H1 (cell line): ENCODE data around the gene OTOF. TPM values are rescaled to one million over a fixed set of nuclear protein-coding genes. Genes with fewer than 3 reads are reported as not detected.

Experiments used
- CTCF ChIA-PET: fragments of 300-600 bp; sonication (Branson Sonifier 250); formaldehyde crosslinking; loops from one replicate; lab custom pipeline; 2021; ENCODE audit not compliant: partially characterized antibody; lab: Charles Lee
- POLR2A ChIA-PET: fragments of 300-600 bp; sonication (Branson Sonifier 250); formaldehyde crosslinking; loops from one replicate; lab custom pipeline; 2021; ENCODE audit warnings: inconsistent platforms; ENCODE audit not compliant: partially characterized antibody; lab: Charles Lee
- DNase-seq, 2 experiments: peaks; one replicate each; pipeline versions ENCODE4 v3.0.0 to v3.0.0-alpha.2; 2010 to 2022; ENCODE audit warnings: low spot score in 2 of 2, low read depth in 1 of 2, mixed read lengths in 1 of 2
- FAIRE-seq: peaks from 2 replicates; lab custom pipeline; 2011; peaks lifted over from hg19 to GRCh38; lab: Jason Lieb, UNC
- H2AFZ ChIP-seq: 2 replicates; pipeline ENCODE4 v1.8.1; 2012; ENCODE audit warnings: low read length, inconsistent platforms
- H2AK5ac ChIP-seq: 2 replicates; pipeline ENCODE4 v1.6.1; 2013; ENCODE audit warnings: low read depth, low read length
- H2BK120ac ChIP-seq: replicated peaks from 2 replicates; pipeline ENCODE3; 2013; ENCODE audit warnings: low read depth, low read length, inconsistent platforms
- H2BK12ac ChIP-seq: 2 replicates; pipeline ENCODE4 v1.6.1; 2013; ENCODE audit warnings: low read depth, low read length
- H2BK15ac ChIP-seq: 2 replicates; pipeline ENCODE4 v1.6.1; 2013; ENCODE audit warnings: low read length
- H2BK20ac ChIP-seq: 2 replicates; pipeline ENCODE4 v1.6.1; 2013; ENCODE audit warnings: low read length
- H2BK5ac ChIP-seq: 2 replicates; pipeline ENCODE4 v1.6.1; 2013; ENCODE audit warnings: low read depth, low read length
- H3K14ac ChIP-seq: 2 replicates; pipeline ENCODE4 v1.6.1; 2013; ENCODE audit warnings: inconsistent platforms; ENCODE audit not compliant: insufficient read length
- H3K18ac ChIP-seq: 2 replicates; pipeline ENCODE4 v1.6.1; 2013; ENCODE audit warnings: low read length; ENCODE audit errors: extremely low read depth
- H3K23ac ChIP-seq: 2 replicates; pipeline ENCODE4 v1.6.1; 2013; ENCODE audit warnings: inconsistent platforms; ENCODE audit not compliant: insufficient read length
- H3K23me2 ChIP-seq: 2 replicates; pipeline ENCODE4 v1.6.1; 2013; ENCODE audit warnings: low read depth, low read length
- H3K27ac ChIP-seq: 2 replicates; pipeline ENCODE4 v1.6.1; 2011; ENCODE audit warnings: low read depth, low read length, inconsistent platforms
- H3K27me3 ChIP-seq, 4 experiments: replicated peaks in 1 of 4; 1 replicate in 1 of 4; 2 replicates in 3 of 4; pipeline versions ENCODE4 v1.6.1 to v1.8.1; 2011 to 2013; ENCODE audit warnings: low read length in 3 of 4, mild to moderate bottlenecking in 3 of 4, inconsistent platforms in 2 of 4, mixed read lengths in 2 of 4, moderate library complexity in 1 of 4; ENCODE audit not compliant: control insufficient read depth in 3 of 4, insufficient read depth in 3 of 4; ENCODE audit errors: extremely low read depth in 1 of 4
- H3K36me3 ChIP-seq, 4 experiments: 2 replicates each; pipeline versions ENCODE4 v1.6.1 to v1.8.1; 2011 to 2013; ENCODE audit warnings: mild to moderate bottlenecking in 4 of 4, low read length in 3 of 4, moderate library complexity in 2 of 4, control low read depth in 1 of 4, inconsistent platforms in 1 of 4; ENCODE audit not compliant: insufficient read depth in 4 of 4, control insufficient read depth in 2 of 4
- H3K4ac ChIP-seq: replicated peaks from 2 replicates; pipeline ENCODE3; 2013; ENCODE audit warnings: low read length, low read depth, mixed read lengths, inconsistent platforms; ENCODE audit not compliant: insufficient read length
- H3K4me1 ChIP-seq, 4 experiments: replicated peaks in 1 of 4; 1 replicate in 1 of 4; 2 replicates in 3 of 4; pipeline versions ENCODE4 v1.6.1 to v1.8.1; 2011 to 2013; ENCODE audit warnings: low read length in 3 of 4, inconsistent platforms in 2 of 4, mixed read lengths in 1 of 4; ENCODE audit not compliant: insufficient read depth in 4 of 4, control insufficient read depth in 3 of 4
- H3K4me2 ChIP-seq, 2 experiments: 2 replicates each; pipeline versions ENCODE4 v1.6.1 to v1.8.1; 2011 to 2013; ENCODE audit warnings: low read depth in 2 of 2, low read length in 2 of 2, control low read depth in 1 of 2, inconsistent platforms in 1 of 2, mild to moderate bottlenecking in 1 of 2; ENCODE audit not compliant: insufficient read depth in 1 of 2
- H3K4me3 ChIP-seq, 4 experiments: fragments of 200-600, 300-600 bp in 1 of 4; sonication (generic), shearing (Covaris generic), sonication (Bioruptor Twin) in 1 of 4; 2 replicates each; pipeline versions ENCODE4 v1.5.1 to v1.8.1; 2011 to 2016; ENCODE audit warnings: low read length in 4 of 4, low read depth in 3 of 4, control low read depth in 2 of 4, inconsistent platforms in 2 of 4, mild to moderate bottlenecking in 2 of 4, mixed read lengths in 1 of 4, moderate library complexity in 1 of 4; ENCODE audit not compliant: insufficient read depth in 2 of 4; ENCODE audit errors: extremely low read depth in 1 of 4
- H3K56ac ChIP-seq: replicated peaks from 2 replicates; pipeline ENCODE3; 2013; ENCODE audit warnings: low read depth, mild to moderate bottlenecking, mixed read lengths, low read length, inconsistent platforms; ENCODE audit not compliant: insufficient read length
- H3K79me1 ChIP-seq: 2 replicates; pipeline ENCODE4 v1.6.1; 2013; ENCODE audit warnings: low read depth, low read length, control low read depth
- H3K79me2 ChIP-seq, 2 experiments: 2 replicates each; pipeline versions ENCODE4 v1.6.1 to v1.8.1; 2012 to 2013; ENCODE audit warnings: low read length in 2 of 2, mild to moderate bottlenecking in 2 of 2, inconsistent platforms in 1 of 2; ENCODE audit not compliant: insufficient read depth in 2 of 2, control insufficient read depth in 1 of 2
- H3K9ac ChIP-seq, 4 experiments: replicated peaks in 1 of 4; 1 replicate in 1 of 4; 2 replicates in 3 of 4; pipeline versions ENCODE4 v1.6.1 to v1.8.1; 2011 to 2013; ENCODE audit warnings: low read depth in 3 of 4, low read length in 3 of 4, control low read depth in 2 of 4, mild to moderate bottlenecking in 2 of 4, moderate library complexity in 2 of 4, inconsistent platforms in 1 of 4; ENCODE audit errors: extremely low read depth in 1 of 4
- H3K9me3 ChIP-seq, 2 experiments: 2 replicates each; pipeline versions ENCODE4 v1.6.1 to v1.8.1; 2012 to 2013; ENCODE audit warnings: mild to moderate bottlenecking in 2 of 2, moderate library complexity in 2 of 2, control low read depth in 1 of 2, inconsistent platforms in 1 of 2, low read depth in 1 of 2, low read length in 1 of 2, mixed read lengths in 1 of 2; ENCODE audit not compliant: insufficient read depth in 2 of 2
- H4K20me1 ChIP-seq, 2 experiments: replicated peaks in 1 of 2; 2 replicates each; pipeline versions ENCODE3 to v1.8.1; 2011 to 2013; ENCODE audit warnings: inconsistent platforms in 2 of 2, low read length in 2 of 2, mild to moderate bottlenecking in 1 of 2; ENCODE audit not compliant: insufficient read depth in 2 of 2, control insufficient read depth in 1 of 2
- H4K5ac ChIP-seq: 2 replicates; pipeline ENCODE4 v1.6.1; 2013; ENCODE audit warnings: low read length, low read depth, mixed read lengths, inconsistent platforms; ENCODE audit not compliant: insufficient read length
- H4K8ac ChIP-seq: 2 replicates; pipeline ENCODE4 v1.8.0; 2013; ENCODE audit warnings: mild to moderate bottlenecking, moderate library complexity, low read length, inconsistent platforms; ENCODE audit not compliant: insufficient read depth; ENCODE audit errors: extremely low read depth
- H4K91ac ChIP-seq: replicated peaks from 2 replicates; pipeline ENCODE3; 2013; ENCODE audit warnings: low read length, mixed read lengths, inconsistent platforms; ENCODE audit not compliant: insufficient read length
- RNF2 ChIP-seq: fragments of 200-900, 300-1000 bp; sonication (generic); IDR thresholded peaks from 2 replicates; pipeline ENCODE4 v1.7.1; 2016; ENCODE audit warnings: borderline replicate concordance, low read depth, mild to moderate bottlenecking, antibody characterized with exemption, low read length; ENCODE audit not compliant: poor library complexity, severe bottlenecking; ENCODE audit errors: missing control alignments
- SIX5 ChIP-seq: IDR thresholded peaks from 2 replicates; pipeline ENCODE4 v1.6.1; 2011; ENCODE audit warnings: mild to moderate bottlenecking, low read depth, low read length
- SP2 ChIP-seq: IDR thresholded peaks from 2 replicates; pipeline ENCODE4 v1.6.1; 2012; ENCODE audit warnings: mild to moderate bottlenecking, low read length, inconsistent platforms
- WGBS, 2 experiments: shearing (Covaris generic) in 1 of 2; methylation state at CpG; one replicate each; pipeline versions ENCODE4 v1.1.6 to v1.1.7; 2013 to 2015; ENCODE audit warnings: low lambda C conversion rate in 2 of 2, mixed read lengths in 2 of 2, inconsistent platforms in 1 of 2, low coverage in 1 of 2, missing lambda C conversion rate in 1 of 2; ENCODE audit not compliant: insufficient replicate concordance in 2 of 2, insufficient coverage in 1 of 2, insufficient read length in 1 of 2; ENCODE audit errors: extremely low coverage in 1 of 2, missing lambda C conversion rate in 1 of 2; 5-methylcytosine and 5-hydroxymethylcytosine counted together
- polyA plus RNA-seq, 7 experiments: library from polyadenylated mRNA; depleted of rRNA in 3 of 7; stranded (reverse) in 5 of 7; unstranded in 2 of 7; fragments of >200 nt in 5 of 7; fragments of 200-250 nt in 2 of 7; gene quantifications; 1 replicate in 5 of 7; 2 replicates in 1 of 7; 4 replicates in 1 of 7; pipeline versions ENCODE4 v1.2.1 to v1.2.3, GENCODE V29; 2011 to 2013; ENCODE audit warnings: missing spikeins in 2 of 7, mixed read lengths in 2 of 7
- total RNA-seq: library from RNA; stranded (reverse); fragmentation: NEBNext Ultra II Directional; extraction: Animal tissue kit (Norgen Biotek cat#: 25700); gene quantifications from 2 replicates; pipeline ENCODE4 v1.2.1, GENCODE V29; 2021

The OTOF gene
- total and polyA plus RNA-seq, 2 of the 8 experiments (the other 6 are each of a cell fraction or from before 2014, with no cell fraction given), result 0.06 TPM; not detected in 1

DNA sequence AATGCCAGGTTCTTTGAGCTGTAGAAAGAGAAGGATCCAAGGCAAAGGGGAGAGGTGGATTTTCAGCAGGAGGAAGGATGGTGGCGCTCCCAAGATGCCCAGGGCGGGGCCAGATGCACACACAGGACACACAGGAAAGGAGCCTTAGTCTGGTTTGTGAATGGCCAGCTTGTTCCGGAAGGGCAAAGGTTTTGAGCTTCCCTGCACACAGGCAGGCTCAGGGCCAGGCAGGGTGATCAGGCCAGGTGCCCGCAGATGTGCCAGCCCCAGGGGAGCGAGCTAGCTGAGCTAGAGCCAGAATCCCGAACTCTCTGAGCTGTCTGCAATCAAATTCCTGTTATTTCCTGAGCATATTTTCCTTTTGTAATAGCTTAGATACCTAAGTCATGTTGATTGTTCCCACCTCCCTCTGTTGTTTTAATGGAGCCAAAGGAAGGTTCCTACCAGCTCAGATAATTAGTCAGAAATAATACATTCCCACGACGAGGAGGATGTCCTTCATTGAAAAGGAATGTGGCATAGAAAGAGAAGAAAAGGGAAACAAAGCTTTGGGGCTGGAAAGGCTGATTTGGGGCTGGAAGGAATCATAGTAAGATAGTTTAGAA, 13.7 kb upstream of the OTOF start:
- H3K9ac ChIP-seq, result no peak overlapping the region
- H4K91ac ChIP-seq, result no peak overlapping the region
- H3K18ac ChIP-seq, result no peak overlapping the region
- no peak overlapping the region for H3K27ac ChIP-seq
- no peaks in the 10 kb centered on the region for H3K23me2 ChIP-seq
- H2BK15ac ChIP-seq, result no peak overlapping the region
- no peak overlapping the region for H4K5ac ChIP-seq
- H3K79me1 ChIP-seq, result no peaks in the 10 kb centered on the region
- H2AFZ ChIP-seq, result no peak overlapping the region
- no peak overlapping the region for H2BK120ac ChIP-seq
- H3K9me3 ChIP-seq, result no peaks in the 10 kb centered on the region
- no peak overlapping the region for H3K14ac ChIP-seq
- no peak overlapping the region for H3K4ac ChIP-seq
- POLR2A ChIA-PET, result interaction anchor here (1.6 kb wide), 1 partner anchor 10 kb away, joined by 5 read pairs; no protein-coding TSS in a partner anchor
- no peak overlapping the region for H2BK20ac ChIP-seq
- H2BK12ac ChIP-seq, result no peak overlapping the region
- no peaks in the 10 kb centered on the region for H3K79me2 ChIP-seq
- TF ChIP-seq SP2 (no peak), SIX5 (no peak), RNF2 (no peak)
- TF ChIP-seq, all 59 proteins: peak for 0
- Histone ChIP-seq H3K56ac (no peak overlapping the region), H2AK5ac (no peak overlapping the region), H4K20me1 (no peaks in the 10 kb centered on the region), H3K36me3 (no peaks in the 10 kb centered on the region), H3K4me1 (peaks cover 2 to 5% (median 3%) of the 10 kb centered on the region in 4 experiments; a peak in 4 of 7 replicates), H3K4me3 (no peak overlapping the region), H3K4me2 (no peak overlapping the region), H3K27me3 (no peaks in the 10 kb centered on the region), H2BK5ac (no peak overlapping the region), H4K8ac (no peak overlapping the region), H3K23ac (no peak overlapping the region)
- WGBS, 2 experiments, result 88% methylated on average over 8 of the region's 8 CpGs; no CpG with 5 or more reads in 1 of the 2 experiments
- FAIRE-seq (no peak), DNase-seq (no peak)
- CTCF ChIA-PET, result interaction anchor here (0.9 to 2.6 kb wide), 7 partner anchors 11 to 32 kb away, joined by 4 to 34 read pairs (median 5); no protein-coding TSS in a partner anchor
